DND-41 (cell line): ENCODE data around the gene CCDC14.

Experiments
- ATAC-seq: fragments of 200-7000 bp; cut with Tn5 transposase; 3 replicates; pipeline ENCODE4 v1.9.1; 2021; ENCODE audit warnings: low read depth; ENCODE audit not compliant: insufficient read depth
- DNase-seq: peaks from one replicate; pipeline ENCODE4 v3.0.0-alpha.2; 2020
- H2AFZ ChIP-seq: 2 replicates; pipeline ENCODE4 v1.6.0; 2012; ENCODE audit warnings: low read depth, low read length
- H3K27ac ChIP-seq: 2 replicates; pipeline ENCODE4 v1.5.1; 2012; ENCODE audit warnings: low read length, inconsistent platforms
- H3K27me3 ChIP-seq: fragments of 200-600 bp; sonication (generic); 2 replicates; pipeline ENCODE4 v1.6.0; 2012; ENCODE audit warnings: low read length, mild to moderate bottlenecking, inconsistent platforms; ENCODE audit not compliant: insufficient read depth, poor library complexity
- H3K36me3 ChIP-seq: 2 replicates; pipeline ENCODE4 v1.5.1; 2012; ENCODE audit warnings: low read length, inconsistent platforms; ENCODE audit not compliant: insufficient read depth
- H3K4me1 ChIP-seq: 2 replicates; pipeline ENCODE4 v1.5.1; 2012; ENCODE audit warnings: mild to moderate bottlenecking, low read length; ENCODE audit not compliant: insufficient read depth
- H3K4me2 ChIP-seq: 2 replicates; pipeline ENCODE4 v1.6.0; 2012; ENCODE audit warnings: mild to moderate bottlenecking, moderate library complexity, low read length, inconsistent platforms; ENCODE audit not compliant: insufficient read depth
- H3K4me3 ChIP-seq, 2 experiments: fragments of 200-600 bp in 1 of 2; shearing (Covaris generic) in 1 of 2; 2 replicates each; pipeline ENCODE4 v1.5.1; 2012 to 2016; ENCODE audit warnings: inconsistent platforms in 2 of 2, low read length in 2 of 2, mild to moderate bottlenecking in 2 of 2, low read depth in 1 of 2, moderate library complexity in 1 of 2
- H3K79me2 ChIP-seq: 2 replicates; pipeline ENCODE4 v1.6.0; 2012; ENCODE audit warnings: low read length, inconsistent platforms; ENCODE audit not compliant: insufficient read depth
- H3K9ac ChIP-seq: 2 replicates; pipeline ENCODE4 v1.6.0; 2012; ENCODE audit warnings: low read depth, mild to moderate bottlenecking, inconsistent platforms, low read length, moderate library complexity
- H3K9me3 ChIP-seq: 2 replicates; pipeline ENCODE4 v1.5.1; 2012; ENCODE audit warnings: low read length, moderate library complexity, mild to moderate bottlenecking, inconsistent platforms; ENCODE audit not compliant: insufficient read depth, severe bottlenecking
- H4K20me1 ChIP-seq: 2 replicates; pipeline ENCODE4 v1.6.0; 2012; ENCODE audit warnings: low read length; ENCODE audit not compliant: insufficient read depth
- CTCF ChIP-seq: IDR thresholded peaks from 2 replicates; pipeline ENCODE4 v1.5.1; 2012; ENCODE audit warnings: borderline replicate concordance, low read length, moderate library complexity, mild to moderate bottlenecking; ENCODE audit not compliant: poor library complexity, severe bottlenecking; ENCODE audit errors: extremely low read depth
- EZH2 ChIP-seq: IDR thresholded peaks from 3 replicates; pipeline ENCODE4 v1.6.1; 2012; ENCODE audit warnings: borderline replicate concordance, low read depth, mild to moderate bottlenecking, moderate library complexity, low read length, inconsistent platforms; ENCODE audit not compliant: severe bottlenecking

CCDC14 gene

GRCh38 chr3:123952844-123953520 is 8.0 kb downstream of the CCDC14 start:
- Histone ChIP-seq H4K20me1 (no peaks in the 10 kb centered on the region), H3K36me3 (peaks cover 73% of the 10 kb centered on the region), H3K27me3 (no peaks in the 10 kb centered on the region), H3K27ac (no peak overlapping the region), H2AFZ (no peak overlapping the region), H3K4me3 (no peak overlapping the region), H3K79me2 (peaks cover 10% of the 10 kb centered on the region), H3K9ac (no peak overlapping the region), H3K4me1 (peaks cover 7% of the 10 kb centered on the region), H3K9me3 (no peaks in the 10 kb centered on the region), H3K4me2 (no peak overlapping the region)
- TF ChIP-seq CTCF (no peak), EZH2 (no peak)
- ATAC-seq (no peak), DNase-seq (no peak)

DNA sequence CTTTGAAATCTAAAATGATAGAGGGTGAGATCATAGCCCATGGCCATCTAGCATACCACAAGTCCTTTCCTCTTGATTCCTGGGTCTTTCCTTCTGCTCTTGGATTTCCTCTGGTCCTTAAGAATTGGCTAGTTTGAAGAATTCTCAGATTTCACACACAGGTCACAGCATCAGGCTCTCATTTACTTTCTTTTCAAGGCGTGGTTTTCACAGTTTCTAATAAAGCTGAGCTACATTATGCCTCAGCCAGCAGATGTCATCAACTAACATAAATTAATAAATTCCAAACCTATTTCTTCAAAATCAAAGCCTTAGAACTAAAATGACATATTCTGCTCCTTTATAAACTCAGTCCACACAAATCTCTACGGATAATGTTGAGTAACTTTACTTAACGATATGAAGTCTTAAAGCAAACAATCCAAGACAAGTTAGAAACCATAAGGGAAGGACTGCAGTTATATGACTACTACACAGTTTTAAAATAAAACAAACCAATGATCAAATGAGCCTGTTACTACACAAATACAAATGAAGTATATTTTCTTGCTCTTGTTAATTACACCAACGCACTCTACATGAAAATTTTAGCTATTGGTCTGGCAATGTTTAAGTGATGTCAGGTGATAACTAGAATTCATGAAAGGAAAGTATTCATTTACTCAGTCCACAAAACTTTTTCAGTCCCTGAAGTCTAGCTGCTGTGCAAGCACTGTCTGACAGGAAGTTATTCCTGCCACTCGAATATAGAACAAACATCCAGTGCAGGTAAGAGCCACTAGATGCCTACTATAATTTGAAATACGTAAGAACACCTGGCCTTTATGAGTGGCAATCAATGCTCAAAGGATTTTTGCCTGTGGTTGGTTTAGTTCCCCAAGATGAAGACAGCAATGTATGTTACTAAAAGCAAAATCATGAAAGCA is 9.2 kb downstream of the CCDC14 start:
- peaks cover 81% of the 10 kb centered on the region for H3K36me3 ChIP-seq
- DNase-seq (no peak), ATAC-seq (no peak)
- no peaks in the 10 kb centered on the region for H3K4me1 ChIP-seq
- peaks cover 2% of the 10 kb centered on the region; the same call in 1 of the 2 replicates for H3K79me2 ChIP-seq
- H3K4me3 ChIP-seq, result no peak overlapping the region
- H3K27me3 ChIP-seq, result no peaks in the 10 kb centered on the region
- H3K27ac ChIP-seq, result no peak overlapping the region
- no peak overlapping the region for H3K9ac ChIP-seq
- no peaks in the 10 kb centered on the region for H4K20me1 ChIP-seq
- no peak overlapping the region for H2AFZ ChIP-seq
- no peak overlapping the region for H3K4me2 ChIP-seq
- TF ChIP-seq CTCF (no peak), EZH2 (no peak)
- no peaks in the 10 kb centered on the region for H3K9me3 ChIP-seq

DNA sequence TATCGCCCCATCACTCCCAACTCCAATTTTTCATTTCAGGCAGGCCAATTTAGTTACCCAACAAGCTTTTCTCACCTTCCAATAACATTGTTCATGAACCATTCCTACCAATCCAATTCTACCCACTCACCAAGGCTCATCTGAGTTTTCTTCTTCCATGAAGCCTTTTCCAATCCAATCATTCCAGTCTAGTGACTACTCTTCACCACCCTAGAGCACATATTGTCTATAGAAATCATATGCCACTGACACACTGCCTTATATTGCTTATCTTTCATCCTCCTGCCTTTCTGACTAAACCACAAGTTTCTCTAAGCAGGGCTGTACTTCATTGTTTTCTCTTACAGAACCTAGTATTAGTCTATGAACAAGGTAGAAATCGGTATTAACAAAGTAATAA is 11.4 kb downstream of the CCDC14 start:
- H2AFZ ChIP-seq, result no peak overlapping the region
- ATAC-seq (no peak), DNase-seq (no peak)
- no peak overlapping the region for H3K4me2 ChIP-seq
- no peaks in the 10 kb centered on the region for H3K27me3 ChIP-seq
- no peaks in the 10 kb centered on the region for H3K9me3 ChIP-seq
- H3K27ac ChIP-seq, result no peak overlapping the region
- no peak for TF ChIP-seq EZH2
- TF ChIP-seq CTCF, result no peak
- no peak overlapping the region for H3K4me3 ChIP-seq
- H3K4me1 ChIP-seq, result no peaks in the 10 kb centered on the region
- H3K36me3 ChIP-seq, result peaks cover 81% of the 10 kb centered on the region
- H3K9ac ChIP-seq, result no peak overlapping the region
- no peaks in the 10 kb centered on the region for H3K79me2 ChIP-seq
- no peaks in the 10 kb centered on the region for H4K20me1 ChIP-seq
